BJ (cell line): Measurements from ENCODE around the gene PDE4D. TPM values are rescaled to one million over a fixed set of nuclear protein-coding genes. Genes with fewer than 3 reads are reported as not detected.

ENCODE experiments used
- CTCF ChIA-PET: fragments of 350-600 bp; formaldehyde crosslinking; extraction: SDS; loops from one replicate; lab custom pipeline; 2021; ENCODE audit warnings: antibody characterized with exemption, inconsistent platforms; lab: Yijun Ruan, JAX
- POLR2A ChIA-PET: fragments of 300-600 bp; sonication (Branson Sonifier 250); formaldehyde crosslinking; extraction: SDS; loops from one replicate; lab custom pipeline; 2021; ENCODE audit warnings: antibody characterized with exemption; lab: Charles Lee
- DNase-seq: peaks from one replicate; pipeline ENCODE4 v3.0.0-alpha.2; 2011; ENCODE audit warnings: low read depth
- H3K27me3 ChIP-seq: 2 replicates; pipeline ENCODE4 v1.6.0; 2011; ENCODE audit warnings: low read length; ENCODE audit not compliant: control insufficient read depth, insufficient read depth
- H3K36me3 ChIP-seq: 2 replicates; pipeline ENCODE4 v1.5.1; 2011; ENCODE audit warnings: low read length; ENCODE audit not compliant: control insufficient read depth, insufficient read depth
- H3K4me3 ChIP-seq: 2 replicates; pipeline ENCODE4 v1.5.1; 2011; ENCODE audit warnings: low read depth, mild to moderate bottlenecking, control low read depth, low read length
- polyA plus RNA-seq: library from polyadenylated mRNA; depleted of rRNA; stranded (reverse); fragments of >200 nt; gene quantifications from 2 replicates; pipeline ENCODE4 v1.2.3, GENCODE V29; 2011
- TF ChIP-seq, protein P1 (sequence below): IDR thresholded peaks from 2 replicates; pipeline ENCODE4 v1.5.1; 2011; ENCODE audit warnings: low read depth, mild to moderate bottlenecking, control low read depth, inconsistent platforms, low read length, moderate library complexity; ENCODE audit not compliant: insufficient read depth

Gene PDE4D
- polyA plus RNA-seq, 1 experiment = 2.8 TPM

DNA sequence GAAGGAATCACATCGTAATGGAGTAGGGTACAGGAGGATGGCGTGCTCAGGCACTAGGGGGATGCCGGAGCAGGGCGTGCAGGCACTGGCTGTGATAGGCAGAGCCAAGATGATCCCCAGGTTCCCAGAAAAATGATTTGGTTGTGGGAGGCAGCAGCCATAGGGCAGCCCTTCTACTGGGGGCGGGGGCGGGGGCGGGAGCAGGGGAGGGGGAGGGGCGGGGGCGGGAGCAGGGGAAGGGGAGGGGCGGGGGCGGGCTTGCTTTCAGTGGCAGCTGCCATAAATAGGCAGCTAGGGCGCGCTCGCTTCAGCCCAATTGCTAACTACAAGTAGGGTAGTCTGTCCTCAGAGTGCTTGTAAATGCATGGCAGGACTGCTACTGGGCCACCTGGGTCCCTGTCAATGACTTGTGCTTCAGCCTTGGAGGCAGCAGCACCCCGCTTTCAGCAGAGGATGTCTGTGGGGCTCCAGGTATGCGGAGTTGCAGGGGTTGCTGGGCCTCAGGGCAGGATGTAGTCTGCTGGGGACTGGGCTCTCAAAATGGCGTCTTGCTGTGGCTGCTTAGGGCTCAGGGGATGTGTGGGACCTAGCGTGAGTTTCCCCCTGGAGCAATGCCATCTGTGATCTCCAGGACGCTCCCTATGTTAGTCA is 956.4 kb downstream of the PDE4D start:
- Histone ChIP-seq H3K4me3 (no peak overlapping the region), H3K36me3 (no peaks in the 10 kb centered on the region), H3K27me3 (no peaks in the 10 kb centered on the region; the same call in none of the 2 replicates)
- ChIA-PET POLR2A (no interaction called here), CTCF (no interaction called here)
- TF ChIP-seq, protein P1, sequence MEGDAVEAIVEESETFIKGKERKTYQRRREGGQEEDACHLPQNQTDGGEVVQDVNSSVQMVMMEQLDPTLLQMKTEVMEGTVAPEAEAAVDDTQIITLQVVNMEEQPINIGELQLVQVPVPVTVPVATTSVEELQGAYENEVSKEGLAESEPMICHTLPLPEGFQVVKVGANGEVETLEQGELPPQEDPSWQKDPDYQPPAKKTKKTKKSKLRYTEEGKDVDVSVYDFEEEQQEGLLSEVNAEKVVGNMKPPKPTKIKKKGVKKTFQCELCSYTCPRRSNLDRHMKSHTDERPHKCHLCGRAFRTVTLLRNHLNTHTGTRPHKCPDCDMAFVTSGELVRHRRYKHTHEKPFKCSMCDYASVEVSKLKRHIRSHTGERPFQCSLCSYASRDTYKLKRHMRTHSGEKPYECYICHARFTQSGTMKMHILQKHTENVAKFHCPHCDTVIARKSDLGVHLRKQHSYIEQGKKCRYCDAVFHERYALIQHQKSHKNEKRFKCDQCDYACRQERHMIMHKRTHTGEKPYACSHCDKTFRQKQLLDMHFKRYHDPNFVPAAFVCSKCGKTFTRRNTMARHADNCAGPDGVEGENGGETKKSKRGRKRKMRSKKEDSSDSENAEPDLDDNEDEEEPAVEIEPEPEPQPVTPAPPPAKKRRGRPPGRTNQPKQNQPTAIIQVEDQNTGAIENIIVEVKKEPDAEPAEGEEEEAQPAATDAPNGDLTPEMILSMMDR = no peak
- no peak for DNase-seq

DNA sequence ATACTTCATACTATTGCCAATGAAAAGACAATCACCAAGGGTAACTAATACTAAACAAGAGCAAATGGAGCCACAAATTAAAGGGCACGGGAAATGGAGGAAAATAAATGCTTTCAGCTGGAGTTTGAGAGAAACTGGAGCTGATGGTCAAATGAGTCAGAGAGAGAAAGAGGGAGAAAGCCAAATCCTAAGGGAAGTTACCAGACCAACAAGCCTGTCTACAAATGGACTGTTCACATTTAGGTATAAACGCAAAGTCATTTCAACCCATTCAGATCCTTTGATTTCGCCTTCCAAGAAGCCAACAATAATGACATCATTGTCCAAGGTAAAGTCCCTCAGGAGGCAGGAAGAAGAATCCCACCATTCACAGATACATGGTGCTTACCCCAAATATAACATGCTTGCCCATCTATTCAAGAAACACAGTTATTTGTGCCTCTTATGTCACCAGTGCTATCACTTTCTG is 958.9 kb downstream of the PDE4D start:
- Histone ChIP-seq H3K4me3 (no peak overlapping the region), H3K36me3 (no peaks in the 10 kb centered on the region), H3K27me3 (no peaks in the 10 kb centered on the region; the same call in none of the 2 replicates)
- CTCF ChIA-PET = no interaction called here
- POLR2A ChIA-PET = no interaction called here
- no peak for DNase-seq
- TF ChIP-seq, protein P1 = no peak

DNA sequence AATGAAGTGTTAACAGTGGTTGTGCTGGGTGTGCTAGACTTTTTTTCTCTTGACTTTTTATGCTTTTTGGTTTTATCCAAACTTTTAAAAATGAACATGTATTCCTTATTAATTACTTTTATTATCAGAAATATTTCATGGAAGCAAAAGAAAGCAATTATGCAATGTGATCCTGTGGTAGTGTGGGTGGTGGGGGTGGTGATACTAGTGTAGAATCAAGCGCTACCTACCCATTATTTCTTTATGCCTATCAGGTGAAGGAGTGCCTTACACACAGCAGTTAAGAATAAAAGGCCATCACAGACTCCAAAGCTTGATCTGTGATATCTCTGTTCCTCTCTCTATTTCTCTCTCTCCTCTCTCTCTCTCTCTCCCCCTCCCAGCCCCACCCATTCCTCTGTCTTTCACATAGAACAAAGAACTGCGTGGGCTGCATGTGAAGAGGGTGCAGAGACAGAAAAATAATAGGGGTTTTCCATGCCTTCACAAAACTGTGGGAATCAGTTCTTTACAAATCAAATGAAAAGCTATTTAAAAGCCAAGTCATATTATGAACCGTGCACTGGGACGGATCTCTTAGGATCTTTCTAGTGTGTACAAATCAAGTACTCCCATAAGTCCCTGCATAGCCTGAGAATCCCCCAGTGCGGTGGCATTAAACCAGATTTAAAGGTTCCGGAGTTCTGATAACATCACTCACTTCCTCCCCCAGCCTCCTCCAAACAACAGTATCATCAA is 959.5 kb downstream of the PDE4D start:
- ChIA-PET CTCF (no interaction called here), POLR2A (no interaction called here)
- Histone ChIP-seq H3K4me3 (no peak overlapping the region), H3K27me3 (no peaks in the 10 kb centered on the region; the same call in none of the 2 replicates), H3K36me3 (no peaks in the 10 kb centered on the region)
- TF ChIP-seq, protein P1 = no peak
- DNase-seq = no peak

DNA sequence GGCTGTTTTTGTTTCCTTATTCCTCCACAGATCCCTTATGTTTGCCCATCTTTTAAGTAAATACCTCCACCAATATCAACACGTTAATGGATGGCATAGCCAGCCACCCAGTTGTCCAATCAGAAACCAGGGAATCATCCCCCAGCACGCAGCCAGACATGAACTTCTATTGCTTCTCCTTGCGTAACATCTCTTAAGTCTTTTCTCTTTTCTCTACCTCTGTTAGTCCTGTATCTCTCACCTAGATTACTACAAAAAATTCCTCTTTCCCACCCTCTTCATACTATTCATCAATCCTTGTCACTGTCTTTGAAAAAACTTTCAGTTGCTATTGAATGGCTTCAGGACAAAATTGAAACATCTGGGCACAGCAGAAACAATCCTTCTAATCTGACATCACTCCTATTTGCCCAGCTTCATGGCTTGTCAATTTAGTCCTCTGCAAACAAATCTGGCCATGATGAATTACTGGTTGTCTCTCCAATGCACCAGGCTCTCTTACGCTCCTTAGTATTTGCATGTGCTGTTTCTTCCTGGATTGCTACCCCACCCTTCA is 961.4 kb downstream of the PDE4D start:
- H3K27me3 ChIP-seq = no peaks in the 10 kb centered on the region
- ChIA-PET CTCF (no interaction called here), POLR2A (no interaction called here)
- no peak for DNase-seq
- H3K4me3 ChIP-seq = no peak overlapping the region
- H3K36me3 ChIP-seq = no peaks in the 10 kb centered on the region
- TF ChIP-seq, protein P1 = no peak

DNA sequence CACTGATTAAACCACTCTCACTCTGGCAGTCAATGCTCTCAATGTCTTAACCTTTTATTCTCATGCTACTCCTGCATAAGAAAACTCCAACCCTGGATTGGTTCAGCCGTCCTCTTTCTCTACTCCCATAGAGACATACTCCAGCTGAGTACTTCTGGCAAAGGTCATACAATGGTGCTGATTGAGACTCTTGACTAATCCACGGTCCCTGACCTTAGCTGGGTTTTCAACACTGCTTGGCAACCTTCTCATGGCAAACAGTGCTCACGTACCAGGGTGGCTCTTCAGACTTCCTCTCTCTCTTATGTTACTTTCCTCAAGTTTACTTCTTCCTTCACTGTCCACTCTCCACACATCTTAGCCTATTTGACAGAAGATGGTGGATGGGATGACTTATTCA is 963.0 kb downstream of the PDE4D start:
- CTCF ChIA-PET = no interaction called here
- POLR2A ChIA-PET = no interaction called here
- Histone ChIP-seq H3K4me3 (no peak overlapping the region), H3K36me3 (no peaks in the 10 kb centered on the region), H3K27me3 (no peaks in the 10 kb centered on the region; the same call in 1 of the 2 replicates)
- TF ChIP-seq, protein P1 = no peak
- no peak for DNase-seq
